ENCODE measurements around the gene LUC7L3.
"Not testable (repeated sequence)": the region's sequence is repeated elsewhere in the genome, so short reads cannot be mapped to it uniquely, and the experiment has no call there.

LUC7L3 gene

DNA sequence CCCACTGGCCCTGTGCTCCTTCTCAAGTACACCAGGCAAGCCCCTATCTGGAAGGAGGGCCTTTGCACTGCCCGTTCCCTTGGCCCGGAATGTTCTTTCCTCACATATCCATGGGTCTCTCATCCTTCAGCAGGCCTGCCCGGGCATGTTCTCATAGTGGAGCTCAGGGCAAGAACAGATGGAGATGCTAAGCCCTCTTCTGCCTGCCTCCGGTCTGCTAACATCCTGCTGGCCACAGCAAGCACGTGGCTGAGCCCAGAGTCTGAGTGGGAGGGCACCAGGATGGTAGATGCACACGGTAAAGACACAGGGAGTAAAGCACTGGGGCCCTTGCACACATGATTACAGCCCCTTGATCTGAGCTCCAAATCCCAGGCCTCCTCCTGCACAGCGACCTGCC lies 67.7 kb downstream of the LUC7L3 start:
- DNase-seq: peak; percentile 88 to 97

DNA sequence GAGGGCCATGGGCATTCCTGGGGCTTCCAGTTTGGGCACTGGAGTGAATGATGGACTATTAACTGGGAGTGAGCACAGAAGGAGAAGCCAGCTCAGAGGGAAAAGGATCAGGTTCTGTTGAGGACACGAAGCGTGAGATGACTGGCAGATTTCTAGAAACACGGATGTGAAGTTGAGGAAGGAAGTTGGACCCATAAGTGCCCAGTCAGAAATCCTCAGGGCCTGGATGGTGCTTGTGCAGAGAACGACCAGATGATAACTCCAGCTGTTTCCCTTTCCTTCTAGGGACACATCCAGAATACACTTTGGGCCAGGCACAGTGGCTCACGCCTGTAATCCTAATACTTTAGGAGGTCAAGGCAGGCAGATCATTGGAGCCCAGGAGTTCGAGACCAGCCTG lies 71.2 kb downstream of the LUC7L3 start:
- no peak for DNase-seq

DNA sequence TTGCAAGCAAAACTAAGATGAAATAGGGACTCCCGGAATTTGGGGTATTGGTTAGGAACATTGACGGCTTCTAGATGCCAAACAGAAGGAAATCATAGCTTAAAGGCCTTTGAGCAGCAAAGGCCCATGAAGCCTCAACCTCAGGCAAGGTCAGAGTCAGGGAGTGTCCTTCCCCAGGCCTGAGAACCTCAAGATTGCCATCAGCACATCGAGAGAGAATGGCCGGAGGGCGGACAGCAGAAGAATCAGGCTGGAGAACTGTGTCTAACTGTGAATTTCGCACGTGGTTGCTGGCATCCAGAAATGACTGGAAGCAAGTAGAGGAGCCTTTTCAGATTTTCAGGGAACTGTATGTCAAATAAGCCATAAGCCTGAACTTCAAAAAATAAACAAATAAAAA lies 72.7 kb downstream of the LUC7L3 start:
- DNase-seq: no peak

DNA sequence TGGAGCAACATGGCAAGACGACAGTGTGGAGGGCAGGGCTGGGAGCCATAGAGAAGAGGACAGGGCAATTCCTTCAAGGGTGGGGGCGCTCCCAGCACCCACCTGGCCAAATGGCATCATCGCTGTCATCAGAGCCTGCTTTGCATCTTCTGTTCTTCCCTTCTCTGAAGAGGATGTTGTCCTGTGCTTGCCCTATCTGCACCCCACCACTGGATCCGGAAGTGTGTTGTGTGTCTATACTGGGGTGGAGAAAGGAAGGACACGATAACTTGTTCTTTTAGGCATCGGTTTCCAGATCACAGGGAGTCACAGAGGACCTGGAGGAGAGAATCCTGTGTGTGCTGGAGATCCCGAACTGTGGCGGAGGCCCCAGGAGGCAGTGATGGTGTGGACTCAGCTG lies 73.6 kb downstream of the LUC7L3 start:
- no peak for DNase-seq

DNA sequence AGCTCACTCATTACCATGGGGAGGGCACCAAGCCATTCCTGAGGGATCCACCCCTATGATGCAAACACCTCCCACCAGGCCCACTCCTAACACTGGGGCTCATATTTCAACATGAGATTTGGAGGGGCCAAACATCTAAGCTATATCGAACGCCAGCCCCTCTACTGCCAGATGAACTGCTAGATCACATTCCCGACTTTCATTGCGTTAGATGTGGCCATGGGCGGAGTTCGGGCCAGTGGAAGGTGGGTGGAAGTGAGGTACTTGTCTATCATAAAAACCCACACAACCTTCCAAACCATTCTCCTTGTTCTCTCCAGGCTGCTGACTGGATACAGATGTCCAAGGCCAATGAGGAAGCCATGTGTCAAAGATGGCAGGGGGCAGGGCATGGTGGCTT lies 75.0 kb downstream of the LUC7L3 start:
- DNase-seq: no peak

DNA sequence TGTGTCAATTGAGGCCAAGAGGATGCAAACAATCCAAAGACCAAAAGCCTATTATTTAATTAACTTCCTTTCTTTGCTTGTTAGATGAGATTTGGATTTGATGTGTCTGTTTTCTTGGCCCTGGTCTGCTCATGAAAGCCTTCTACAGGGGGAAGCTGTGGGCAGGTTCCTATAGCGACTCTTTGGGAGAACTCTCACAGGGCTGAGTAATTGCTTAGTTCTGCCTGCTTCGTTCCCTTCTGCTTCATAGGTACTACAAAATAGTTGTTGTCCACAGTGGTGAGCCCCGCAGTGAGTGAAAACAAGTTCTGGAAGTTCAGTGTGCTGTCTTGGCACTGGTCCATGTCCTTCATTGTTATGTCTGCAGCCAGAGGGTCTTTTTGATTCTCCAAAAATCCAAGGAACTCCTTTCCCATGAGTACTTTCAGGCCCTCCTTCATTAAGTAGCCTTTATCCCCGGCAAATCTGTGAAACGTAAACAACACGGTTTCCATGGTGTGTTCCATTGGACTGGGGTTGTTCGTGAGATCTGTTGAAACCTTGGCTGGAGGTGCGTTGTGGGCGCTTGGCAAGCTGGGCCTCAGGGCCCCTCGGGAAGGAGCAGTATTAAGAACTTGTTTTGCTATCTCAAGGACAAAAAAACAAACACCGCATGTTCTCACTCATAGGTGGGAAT lies 77.9 kb downstream of the LUC7L3 start:
- no peak for DNase-seq

DNA sequence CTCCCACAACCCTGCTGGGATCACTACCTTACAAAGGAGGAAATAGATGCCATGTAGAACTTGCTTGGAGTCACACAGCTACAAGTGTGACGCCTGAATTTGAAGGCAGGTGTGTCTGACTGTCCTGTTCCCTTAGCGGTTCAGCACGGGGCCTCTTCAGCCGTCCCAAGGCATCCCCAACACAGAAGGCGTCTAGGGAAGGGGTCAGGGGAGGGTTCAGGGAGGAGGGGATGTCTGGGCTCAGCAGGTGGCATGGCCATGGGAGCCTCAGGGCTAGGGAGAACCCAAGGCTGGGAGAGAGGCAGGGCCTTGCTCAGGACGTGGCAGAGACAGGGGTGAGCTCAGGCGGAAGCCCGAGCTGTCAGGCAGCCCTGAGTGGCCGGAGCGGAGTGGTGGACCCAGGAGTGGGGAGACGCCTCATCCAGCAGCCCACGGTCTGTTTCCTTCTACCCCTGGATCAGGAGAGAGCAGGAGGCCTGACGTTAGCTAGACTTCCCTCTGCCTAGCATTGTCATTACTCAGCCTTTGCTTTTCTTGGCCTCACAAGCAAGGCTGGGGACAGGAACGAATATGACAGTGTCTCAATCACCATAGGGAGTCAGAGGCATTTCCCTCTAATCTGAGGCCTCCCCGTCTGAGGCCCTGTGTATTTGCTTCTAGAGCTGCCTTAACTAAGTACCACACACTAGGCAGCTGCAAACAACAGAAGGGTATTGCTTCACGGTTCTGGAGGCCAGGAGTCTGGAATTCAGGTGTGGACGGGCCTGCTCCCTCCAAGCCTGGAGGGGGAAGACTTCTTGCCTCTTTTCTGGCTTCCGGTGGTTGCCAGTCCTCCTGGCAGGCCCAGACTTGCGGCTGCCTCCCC lies 79.3 kb downstream of the LUC7L3 start:
- DNase-seq: no peak

DNA sequence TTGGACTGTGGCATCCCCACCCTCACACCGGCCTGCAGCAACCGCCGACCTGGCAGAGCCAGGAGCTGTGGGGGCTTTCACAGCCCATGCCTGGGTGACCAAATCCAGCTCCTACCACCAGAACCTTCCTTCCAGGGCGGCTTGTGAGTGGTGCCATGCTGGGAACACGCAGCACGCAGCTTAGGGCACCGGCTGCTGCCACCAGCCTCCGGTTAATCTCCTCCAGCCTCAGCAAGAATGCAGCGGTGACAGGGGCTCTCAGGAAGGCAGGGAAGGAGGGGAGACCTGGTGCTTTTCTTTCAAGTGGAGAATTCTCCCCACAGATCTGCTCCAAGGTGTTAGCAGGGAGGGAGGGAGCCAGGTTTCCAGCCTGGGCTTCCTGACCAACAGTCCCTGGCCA lies 80.2 kb downstream of the LUC7L3 start:
- no peak for DNase-seq

DNA sequence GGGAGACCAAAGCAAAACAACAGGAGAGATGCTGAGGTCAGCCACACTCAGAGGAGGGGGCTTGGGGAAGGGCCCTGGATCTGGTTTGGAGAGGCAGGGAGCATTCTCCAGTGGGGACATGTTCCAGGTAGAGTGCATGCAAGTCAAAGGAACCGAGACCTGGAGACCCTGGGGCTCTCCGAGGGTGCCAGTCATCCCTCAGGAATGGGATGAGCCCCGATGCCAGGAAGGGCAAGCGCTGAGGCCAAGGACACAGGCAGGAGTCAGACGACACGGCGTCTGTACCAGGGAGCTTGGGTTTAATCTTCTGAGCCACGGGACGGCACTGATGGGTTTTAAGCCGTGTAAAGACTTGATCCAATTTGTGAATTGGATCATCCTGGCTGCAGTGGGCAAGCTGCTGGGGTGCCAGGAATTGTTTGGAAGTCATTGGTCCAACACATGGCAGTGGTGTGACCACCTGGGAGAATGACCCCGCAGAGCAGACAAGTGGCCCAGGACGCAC lies 80.8 kb downstream of the LUC7L3 start:
- DNase-seq: no peak

DNA sequence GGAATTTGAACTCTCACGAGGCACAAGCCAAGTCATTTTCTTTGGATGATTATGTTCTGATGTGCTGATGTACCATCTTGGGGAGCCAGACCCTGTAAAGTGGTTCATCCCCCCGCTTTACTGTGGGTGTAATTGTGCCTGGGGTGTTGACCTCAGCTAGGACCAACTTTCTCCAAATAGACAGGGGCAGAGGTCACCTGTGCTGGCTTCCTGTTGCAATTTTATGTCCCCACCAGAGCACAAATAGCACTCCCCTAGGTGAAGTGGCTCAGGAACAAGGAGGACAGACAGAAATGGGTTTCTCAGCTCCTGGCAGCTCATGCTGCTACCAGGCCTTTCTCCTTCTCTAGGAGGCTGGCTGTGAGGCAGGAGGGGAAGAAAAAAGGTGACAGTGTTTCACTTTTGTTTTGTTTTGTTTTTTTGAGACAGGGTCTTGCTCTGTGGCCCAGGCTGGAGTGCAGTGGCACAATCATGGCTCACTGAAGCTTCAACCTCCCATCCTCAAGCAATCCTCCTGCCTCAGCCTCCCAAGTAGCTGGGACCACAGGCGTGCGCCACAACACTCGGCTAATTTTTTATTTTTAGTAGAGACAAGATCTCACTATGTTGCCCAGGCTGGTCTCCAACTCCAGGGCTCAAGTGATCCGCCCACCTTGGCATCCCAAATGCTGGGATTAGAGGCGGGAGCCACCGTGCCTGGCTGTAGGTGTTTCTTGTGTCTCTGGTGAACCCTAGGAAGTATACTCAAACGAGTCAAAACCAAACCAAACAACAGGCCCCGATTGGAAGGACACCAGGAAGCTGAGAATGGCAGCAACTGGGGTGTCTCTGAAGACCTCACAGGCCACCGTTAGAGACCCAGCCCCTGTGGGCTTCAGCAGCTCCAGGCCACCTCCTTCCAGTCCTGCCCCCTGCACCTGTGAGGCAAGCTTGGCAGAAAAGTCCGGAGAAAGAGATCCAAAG lies 83.5 kb downstream of the LUC7L3 start:
- DNase-seq: no peak

DNA sequence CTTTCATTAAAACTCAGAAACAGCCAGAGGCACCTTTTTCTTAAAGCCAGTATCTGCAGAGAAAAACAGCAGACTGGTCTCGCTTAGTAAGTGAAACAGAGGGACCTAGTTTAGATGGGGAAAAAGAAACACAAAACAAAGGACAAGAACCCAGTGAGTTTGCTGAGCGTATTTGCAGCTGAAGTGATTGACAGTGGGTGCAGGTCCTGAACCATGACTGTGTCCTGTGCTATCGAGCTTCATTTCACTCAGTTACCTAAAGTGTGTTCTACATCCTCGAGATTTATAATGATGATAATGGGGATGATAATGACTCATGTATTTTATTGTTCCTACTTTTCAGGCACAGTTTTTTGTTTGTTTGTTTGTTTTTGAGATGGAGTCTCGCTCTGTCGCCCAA lies 84.3 kb downstream of the LUC7L3 start:
- DNase-seq: no peak

DNA sequence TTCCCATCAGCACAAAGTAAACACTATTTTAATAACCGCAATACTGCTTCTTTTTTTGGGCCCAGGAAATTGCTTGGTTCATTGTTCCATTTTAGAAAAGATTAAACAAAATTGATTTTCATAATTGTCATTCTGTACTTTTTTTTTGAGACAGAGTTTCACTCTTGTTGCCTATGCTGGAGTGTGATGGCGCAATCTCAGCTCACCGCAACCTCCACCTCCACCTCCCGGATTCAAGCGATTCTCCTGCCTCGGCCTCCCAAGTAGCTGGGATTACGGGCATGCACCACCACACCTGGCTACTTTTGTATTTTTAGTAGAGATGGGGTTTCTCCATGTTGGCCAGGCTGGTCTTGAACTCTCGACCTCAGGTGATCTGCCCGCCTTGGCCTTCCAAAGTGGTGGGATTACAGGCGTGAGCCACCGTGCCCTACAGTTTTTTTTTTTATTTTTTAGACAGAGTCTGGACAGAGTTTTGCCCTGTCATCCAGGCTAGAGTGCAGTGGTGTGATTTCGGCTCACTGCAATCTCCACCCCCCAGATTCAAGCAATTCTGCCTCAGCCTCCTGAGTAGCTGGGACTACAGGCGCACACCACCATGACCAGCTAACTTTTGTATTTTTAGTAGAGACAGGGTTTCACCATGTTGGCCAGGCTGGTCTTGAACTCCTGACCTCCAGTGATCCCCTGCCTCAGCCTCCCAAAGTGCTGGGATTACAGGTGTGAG lies 85.5 kb downstream of the LUC7L3 start:
- DNase-seq: not testable (repeated sequence)

DNA sequence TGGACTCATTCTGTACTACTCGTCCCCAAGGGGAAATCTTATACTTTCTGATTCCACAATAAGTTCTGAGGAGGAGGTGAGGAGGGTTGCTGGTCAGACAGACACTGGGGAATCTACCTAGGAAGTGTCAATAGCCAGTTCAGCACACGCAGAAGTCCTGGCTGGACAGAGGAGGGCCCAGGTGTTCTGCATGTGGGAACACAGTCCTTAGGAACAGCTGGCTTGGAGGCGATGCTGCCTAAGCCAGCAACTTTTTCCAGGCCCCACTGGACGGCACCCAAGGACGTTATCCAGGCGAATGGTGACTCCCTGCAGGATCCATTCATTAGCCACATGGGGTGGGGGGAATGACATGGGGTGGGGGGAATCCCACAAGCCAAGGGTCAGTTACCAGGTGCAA lies 86.1 kb downstream of the LUC7L3 start:
- DNase-seq: no peak
